Measurements from ENCODE around the gene P2RY8.

Gene P2RY8

DNA sequence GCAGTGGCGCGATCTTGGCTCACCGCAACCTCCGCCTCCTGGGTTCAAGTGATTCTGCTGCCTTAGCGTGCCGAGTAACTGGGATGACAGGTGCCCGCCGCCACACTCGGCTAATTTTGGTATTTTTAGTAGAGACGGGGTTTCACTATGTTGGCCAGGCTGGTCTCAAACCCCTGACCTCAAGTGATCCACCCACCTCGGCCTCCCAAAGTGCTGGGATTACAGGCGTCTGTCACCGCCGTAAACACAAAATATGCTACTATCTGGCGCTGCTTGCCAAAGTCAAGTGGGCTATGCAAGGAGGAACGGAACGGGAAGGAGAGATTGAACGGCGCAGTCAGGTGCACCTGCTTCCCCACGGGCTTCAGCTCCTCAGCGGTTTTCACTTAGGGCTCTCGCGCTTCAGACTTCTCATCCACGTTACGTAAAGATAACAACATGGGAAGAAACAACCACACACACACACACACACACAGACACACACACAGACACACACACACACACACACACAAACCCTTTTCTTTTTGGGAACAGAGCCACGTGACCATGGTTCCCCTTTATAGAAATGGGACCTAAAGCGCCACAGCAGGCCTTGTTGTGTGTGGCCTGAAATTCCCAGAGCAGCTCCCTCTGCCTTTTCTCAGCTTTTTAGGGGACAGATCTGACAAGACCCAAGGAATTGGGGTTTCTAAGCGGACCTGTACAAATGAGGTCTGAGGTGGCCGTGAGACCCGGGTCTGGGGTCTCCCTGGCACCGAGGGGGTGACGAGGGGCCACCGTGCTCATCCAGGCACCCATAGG is 1.5 kb downstream of the P2RY8 start:
- H3K27ac ChIP-seq: no peak overlapping the region
- TF ChIP-seq, protein P1, sequence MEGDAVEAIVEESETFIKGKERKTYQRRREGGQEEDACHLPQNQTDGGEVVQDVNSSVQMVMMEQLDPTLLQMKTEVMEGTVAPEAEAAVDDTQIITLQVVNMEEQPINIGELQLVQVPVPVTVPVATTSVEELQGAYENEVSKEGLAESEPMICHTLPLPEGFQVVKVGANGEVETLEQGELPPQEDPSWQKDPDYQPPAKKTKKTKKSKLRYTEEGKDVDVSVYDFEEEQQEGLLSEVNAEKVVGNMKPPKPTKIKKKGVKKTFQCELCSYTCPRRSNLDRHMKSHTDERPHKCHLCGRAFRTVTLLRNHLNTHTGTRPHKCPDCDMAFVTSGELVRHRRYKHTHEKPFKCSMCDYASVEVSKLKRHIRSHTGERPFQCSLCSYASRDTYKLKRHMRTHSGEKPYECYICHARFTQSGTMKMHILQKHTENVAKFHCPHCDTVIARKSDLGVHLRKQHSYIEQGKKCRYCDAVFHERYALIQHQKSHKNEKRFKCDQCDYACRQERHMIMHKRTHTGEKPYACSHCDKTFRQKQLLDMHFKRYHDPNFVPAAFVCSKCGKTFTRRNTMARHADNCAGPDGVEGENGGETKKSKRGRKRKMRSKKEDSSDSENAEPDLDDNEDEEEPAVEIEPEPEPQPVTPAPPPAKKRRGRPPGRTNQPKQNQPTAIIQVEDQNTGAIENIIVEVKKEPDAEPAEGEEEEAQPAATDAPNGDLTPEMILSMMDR (conservative IDR thresholded peaks at IDR 0.05): no peak

DNA sequence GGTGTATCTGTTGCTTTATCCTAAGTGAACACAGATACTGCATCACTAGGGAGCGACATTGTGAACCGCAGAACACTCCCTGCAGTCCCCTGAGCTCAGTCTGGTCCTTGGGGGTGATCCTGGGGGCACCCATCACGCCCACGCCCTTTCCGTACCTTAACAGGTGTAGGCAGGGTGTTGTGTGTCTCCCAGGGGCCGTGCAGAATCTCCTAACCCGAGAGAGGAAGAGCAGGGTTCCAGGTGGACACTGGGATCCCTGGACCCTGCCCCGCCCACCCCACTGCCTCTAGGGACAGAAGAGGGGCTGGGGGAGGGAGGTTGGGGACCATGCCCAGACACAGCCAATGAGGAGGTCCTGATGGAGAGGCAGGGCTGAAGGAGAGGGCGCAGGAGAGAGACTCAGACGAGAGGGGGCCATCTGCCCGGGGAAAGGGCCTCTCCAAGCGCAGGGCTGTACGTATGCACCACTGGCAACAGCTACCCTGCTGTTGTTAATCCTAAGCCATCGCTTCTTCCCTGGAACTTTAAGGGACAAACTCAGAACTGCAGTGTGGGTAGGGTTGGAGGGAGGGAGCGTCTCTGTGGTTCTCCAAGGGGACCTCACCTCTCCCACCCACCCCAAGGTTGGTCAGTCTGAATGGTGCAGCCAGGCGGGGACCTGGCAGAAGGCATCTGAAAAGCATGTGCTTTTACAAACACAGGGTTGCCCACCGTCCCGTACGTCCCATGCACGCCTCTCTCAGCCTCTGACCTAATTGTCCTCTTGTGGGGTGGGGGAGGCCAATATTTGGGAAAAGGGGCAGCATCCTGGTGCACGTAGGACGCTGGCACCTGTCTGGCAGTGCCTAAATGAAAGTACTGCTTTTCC is 2.5 kb downstream of the P2RY8 start:
- TF ChIP-seq, protein P1 (conservative IDR thresholded peaks at IDR 0.05): no peak
- H3K27ac ChIP-seq: no peak overlapping the region

DNA sequence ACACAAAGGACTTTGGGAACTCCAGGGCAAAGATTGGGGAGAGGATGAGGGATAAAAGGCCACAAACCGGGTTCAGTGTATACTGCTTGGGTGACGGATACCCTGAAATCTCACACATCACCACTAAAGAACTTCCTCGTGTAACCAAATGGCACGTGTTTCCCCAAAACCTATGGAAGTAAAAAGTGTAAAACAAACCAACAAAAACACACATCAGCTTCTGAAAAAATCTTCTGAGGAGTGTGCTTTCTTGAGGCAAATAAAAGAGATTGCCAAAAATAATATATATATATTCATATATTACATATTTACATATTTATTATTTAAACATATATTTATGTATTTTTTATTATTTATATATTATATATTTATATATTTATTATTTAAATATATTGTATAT is 3.9 kb downstream of the P2RY8 start:
- TF ChIP-seq, protein P1 (conservative IDR thresholded peaks at IDR 0.05): no peak
- no peak overlapping the region for H3K27ac ChIP-seq

DNA sequence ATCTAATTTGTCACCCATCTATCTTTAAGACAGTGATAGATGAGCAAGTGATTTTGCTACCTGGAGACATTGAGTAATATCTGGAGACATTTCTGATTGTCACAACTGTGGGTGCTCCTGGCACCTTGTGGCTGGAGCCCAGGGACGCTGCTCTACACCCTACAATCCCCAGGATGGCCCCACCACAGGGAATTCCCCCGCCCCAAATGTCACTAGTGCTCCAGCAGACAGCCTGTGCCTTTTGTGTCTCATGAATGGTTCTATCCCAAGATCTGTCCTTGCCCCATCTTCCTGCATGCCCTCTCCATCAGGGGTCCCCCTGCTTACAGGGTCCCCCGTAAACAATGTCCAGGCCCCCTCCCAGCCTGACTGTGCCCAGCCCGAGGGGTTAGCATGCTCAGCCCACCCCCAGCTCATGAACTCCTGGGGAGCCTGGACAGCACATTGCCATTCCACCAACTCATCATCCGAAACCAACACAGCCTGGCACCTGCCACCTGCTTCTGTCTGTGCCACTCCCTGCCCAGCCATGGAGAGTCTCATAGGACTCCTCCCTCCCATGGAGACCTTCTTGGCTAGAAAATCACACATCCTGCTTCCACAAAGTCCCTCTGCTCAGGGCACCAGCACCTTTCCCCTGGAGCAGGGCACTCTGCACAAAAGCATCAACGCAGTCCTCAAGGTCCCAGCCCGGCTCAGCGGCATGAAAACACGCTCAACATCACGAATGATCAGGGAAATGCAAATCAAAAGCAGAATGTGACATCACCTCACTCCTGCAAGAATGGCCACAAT is 5.7 kb downstream of the P2RY8 start:
- H3K27ac ChIP-seq: no peak overlapping the region
- TF ChIP-seq, protein P1 (conservative IDR thresholded peaks at IDR 0.05): no peak

DNA sequence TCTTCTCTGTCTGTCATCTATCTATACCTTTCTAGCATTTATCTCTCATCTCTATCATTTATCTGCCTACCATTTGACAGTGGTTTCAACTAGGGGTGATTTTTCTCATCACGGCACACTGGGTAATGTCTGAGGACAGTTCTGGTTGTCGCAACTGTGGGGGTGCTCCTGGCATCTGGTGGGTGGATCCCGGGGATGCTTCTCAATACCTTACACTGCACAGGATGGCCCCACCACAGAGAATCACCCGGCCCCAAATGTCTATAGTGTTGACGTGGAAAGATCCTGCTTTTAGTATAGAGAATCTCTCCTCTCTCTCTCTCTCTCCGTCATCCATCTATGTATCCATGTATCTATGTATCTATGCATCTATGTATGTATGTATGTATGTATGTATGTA is 7.2 kb downstream of the P2RY8 start:
- TF ChIP-seq, protein P1 (conservative IDR thresholded peaks at IDR 0.05): no peak
- H3K27ac ChIP-seq: no peak overlapping the region

DNA sequence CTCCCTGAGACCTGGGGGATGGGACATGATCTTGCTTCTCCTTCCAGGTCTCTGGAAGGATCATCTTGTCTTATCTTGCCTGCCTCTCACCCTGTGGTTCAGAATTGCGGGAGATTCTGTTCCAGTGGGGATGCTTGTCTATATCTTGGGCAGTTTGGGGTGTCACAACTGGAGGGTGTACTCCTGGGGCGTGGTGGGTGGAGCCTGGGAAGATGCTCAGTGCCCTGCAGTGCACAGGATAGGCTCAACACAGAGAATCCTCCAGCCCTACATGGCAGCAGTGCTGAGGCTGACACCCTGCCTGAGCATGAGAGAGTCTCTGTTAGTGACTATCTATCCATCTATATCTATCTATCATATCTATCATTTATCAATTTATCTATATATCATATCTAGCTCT is 7.7 kb downstream of the P2RY8 start:
- no peak overlapping the region for H3K27ac ChIP-seq
- TF ChIP-seq, protein P1 (conservative IDR thresholded peaks at IDR 0.05): no peak

GRCh38 chrX:1528884-1529203 is 8.1 kb downstream of the P2RY8 start:
- TF ChIP-seq, protein P1 (conservative IDR thresholded peaks at IDR 0.05): no peak
- no peak overlapping the region for H3K27ac ChIP-seq
